CD4-positive, alpha-beta T cell treated with Interleukin-15 for 4 hours (primary cell): ENCODE measurements around the gene CFAP210.
"Not testable (repeated sequence)": the region's sequence is repeated elsewhere in the genome, so short reads cannot be mapped to it uniquely, and the experiment has no call there.

Experiments used
- DNase-seq: peaks from one replicate; pipeline ENCODE4 v3.0.0-alpha.2; 2020; ENCODE audit warnings: low spot score

The CFAP210 gene

DNA sequence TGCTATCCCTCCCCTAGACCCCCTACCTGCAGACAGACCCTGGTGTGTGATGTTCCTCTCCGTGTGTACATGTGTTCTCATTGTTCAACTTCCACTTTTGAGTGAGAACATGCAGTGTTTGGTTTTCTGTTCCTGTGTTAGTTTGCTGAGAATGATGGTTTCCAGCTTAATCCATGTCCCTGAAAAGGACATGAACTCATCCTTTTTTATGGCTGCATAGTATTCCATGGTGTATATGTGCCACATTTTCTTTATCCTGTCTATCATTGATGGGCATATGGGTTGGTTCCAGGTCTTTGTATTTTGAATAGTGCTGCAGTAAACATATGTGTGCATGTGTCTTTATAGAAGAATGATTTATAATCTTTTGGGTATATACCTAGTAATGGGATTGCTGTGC is 78.2 kb downstream of the CFAP210 start:
- DNase-seq = not testable (repeated sequence)

- no peak for DNase-seq
These were observed 80.3 kb downstream of the CFAP210 start for GRCh38 chr2:169613876-169614275.

DNA sequence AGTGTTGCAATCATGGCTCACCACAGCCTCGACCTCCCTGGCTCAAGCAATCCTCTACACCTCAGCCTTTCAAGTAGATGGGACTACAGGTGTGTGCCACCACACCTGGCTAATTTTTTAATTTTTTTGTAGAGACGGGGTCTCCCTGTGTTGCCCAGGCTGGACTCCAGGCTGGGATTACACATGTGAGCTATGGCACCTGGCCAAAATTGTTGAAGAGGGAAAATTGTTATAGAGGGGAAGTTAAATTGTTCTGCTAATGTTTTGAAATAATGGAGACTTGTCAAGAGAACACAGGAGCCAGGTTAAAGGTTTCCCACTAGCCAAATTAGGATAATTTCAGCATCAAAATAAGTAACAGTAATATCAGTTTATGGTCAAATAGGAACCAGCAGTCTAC is 84.9 kb downstream of the CFAP210 start:
- DNase-seq = no peak

- DNase-seq = no peak
These were observed 94.6 kb downstream of the CFAP210 start for GRCh38 chr2:169599568-169599967.

DNA sequence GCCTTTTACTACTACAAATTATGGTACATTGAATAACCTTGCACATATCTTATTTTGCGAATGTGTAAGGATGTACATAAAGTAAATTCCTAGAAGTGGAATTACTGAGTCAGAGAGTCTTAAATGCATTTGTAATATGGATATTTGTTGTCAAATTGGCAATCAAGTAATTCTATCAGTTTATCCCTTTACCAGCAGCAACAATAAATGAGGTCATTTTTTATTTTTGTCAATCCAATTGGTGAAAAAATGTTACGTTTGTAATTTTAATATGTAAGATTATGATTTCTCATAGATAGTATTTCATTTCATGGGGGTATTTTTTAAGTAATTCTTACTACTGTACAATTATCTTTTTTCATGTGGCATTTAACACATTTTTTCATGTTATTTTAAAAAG is 95.2 kb downstream of the CFAP210 start:
- no peak for DNase-seq

GRCh38 chr2:169596546-169596945 is 97.7 kb downstream of the CFAP210 start:
- not testable (repeated sequence) for DNase-seq
